Loucy (cell line): Measurements from ENCODE around the gene CXorf38.

Source experiments
- H2AFZ ChIP-seq: fragments of 200-600 bp; sonication (generic); 2 replicates; pipeline ENCODE4 v1.6.0; 2016; ENCODE audit warnings: antibody characterized with exemption, mild to moderate bottlenecking, low read length, moderate library complexity
- H3F3A ChIP-seq: fragments of 200-600 bp; 2 replicates; pipeline ENCODE4 v1.6.0; 2016; ENCODE audit warnings: antibody characterized with exemption, low read depth, mild to moderate bottlenecking
- H3K27me3 ChIP-seq: fragments of 200-600 bp; sonication (generic); 2 replicates; pipeline ENCODE4 v1.6.1; 2014; ENCODE audit warnings: low read length, mild to moderate bottlenecking; ENCODE audit not compliant: insufficient read depth, poor library complexity, severe bottlenecking
- H3K36me3 ChIP-seq: fragments of 200-600 bp; sonication (generic); 2 replicates; pipeline ENCODE4 v1.6.1; 2016; ENCODE audit warnings: low read length; ENCODE audit not compliant: insufficient read depth
- H3K4me1 ChIP-seq: fragments of 200-600 bp; sonication (generic); 2 replicates; pipeline ENCODE4 v1.5.1; 2014; ENCODE audit warnings: low read length, mild to moderate bottlenecking; ENCODE audit not compliant: insufficient read depth, poor library complexity, severe bottlenecking
- H3K4me2 ChIP-seq: fragments of 200-600 bp; sonication (generic); 2 replicates; pipeline ENCODE4 v1.6.0; 2014; ENCODE audit warnings: antibody characterized with exemption, low read length, low read depth, mild to moderate bottlenecking; ENCODE audit not compliant: poor library complexity, severe bottlenecking
- H3K4me3 ChIP-seq: fragments of 200-600 bp; sonication (generic); 2 replicates; pipeline ENCODE4 v1.5.1; 2014; ENCODE audit warnings: low read length, mild to moderate bottlenecking, mixed read lengths; ENCODE audit not compliant: poor library complexity, severe bottlenecking
- H3K79me2 ChIP-seq: fragments of 200-600 bp; sonication (generic); 2 replicates; pipeline ENCODE4 v1.6.1; 2014; ENCODE audit warnings: low read length; ENCODE audit not compliant: insufficient read depth
- H3K9ac ChIP-seq: fragments of 200-600 bp; sonication (generic); 2 replicates; pipeline ENCODE4 v1.6.0; 2014; ENCODE audit warnings: mild to moderate bottlenecking, low read depth, low read length, moderate library complexity; ENCODE audit not compliant: poor library complexity, severe bottlenecking
- H3K9me2 ChIP-seq: fragments of 200-600 bp; sonication (generic); replicated peaks from 2 replicates; pipeline ENCODE4 v1.6.1; 2016; ENCODE audit warnings: low read depth, low read length, mixed read lengths
- H3K9me3 ChIP-seq: fragments of 200-600 bp; sonication (generic); 2 replicates; pipeline ENCODE4 v1.6.1; 2014; ENCODE audit warnings: mild to moderate bottlenecking, antibody characterized with exemption, low read length, low read depth; ENCODE audit not compliant: insufficient read depth
- H4K20me1 ChIP-seq: fragments of 200-600 bp; sonication (generic); 2 replicates; pipeline ENCODE4 v1.6.0; 2014; ENCODE audit warnings: antibody characterized with exemption, low read length, mild to moderate bottlenecking; ENCODE audit not compliant: insufficient read depth, poor library complexity, severe bottlenecking
- CTCF ChIP-seq: fragments of 200-600 bp; sonication (generic); conservative IDR thresholded peaks from 2 replicates; pipeline ENCODE4 v1.5.1; 2014; ENCODE audit warnings: mild to moderate bottlenecking, antibody characterized with exemption, low read length
- EZH2phosphoT487 ChIP-seq: fragments of 200-600 bp; IDR thresholded peaks from 2 replicates; pipeline ENCODE4 v1.6.1; 2018; ENCODE audit warnings: antibody characterized with exemption, mild to moderate bottlenecking, moderate library complexity, borderline replicate concordance

The CXorf38 gene, protein sequence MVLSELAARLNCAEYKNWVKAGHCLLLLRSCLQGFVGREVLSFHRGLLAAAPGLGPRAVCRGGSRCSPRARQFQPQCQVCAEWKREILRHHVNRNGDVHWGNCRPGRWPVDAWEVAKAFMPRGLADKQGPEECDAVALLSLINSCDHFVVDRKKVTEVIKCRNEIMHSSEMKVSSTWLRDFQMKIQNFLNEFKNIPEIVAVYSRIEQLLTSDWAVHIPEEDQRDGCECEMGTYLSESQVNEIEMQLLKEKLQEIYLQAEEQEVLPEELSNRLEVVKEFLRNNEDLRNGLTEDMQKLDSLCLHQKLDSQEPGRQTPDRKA

DNA sequence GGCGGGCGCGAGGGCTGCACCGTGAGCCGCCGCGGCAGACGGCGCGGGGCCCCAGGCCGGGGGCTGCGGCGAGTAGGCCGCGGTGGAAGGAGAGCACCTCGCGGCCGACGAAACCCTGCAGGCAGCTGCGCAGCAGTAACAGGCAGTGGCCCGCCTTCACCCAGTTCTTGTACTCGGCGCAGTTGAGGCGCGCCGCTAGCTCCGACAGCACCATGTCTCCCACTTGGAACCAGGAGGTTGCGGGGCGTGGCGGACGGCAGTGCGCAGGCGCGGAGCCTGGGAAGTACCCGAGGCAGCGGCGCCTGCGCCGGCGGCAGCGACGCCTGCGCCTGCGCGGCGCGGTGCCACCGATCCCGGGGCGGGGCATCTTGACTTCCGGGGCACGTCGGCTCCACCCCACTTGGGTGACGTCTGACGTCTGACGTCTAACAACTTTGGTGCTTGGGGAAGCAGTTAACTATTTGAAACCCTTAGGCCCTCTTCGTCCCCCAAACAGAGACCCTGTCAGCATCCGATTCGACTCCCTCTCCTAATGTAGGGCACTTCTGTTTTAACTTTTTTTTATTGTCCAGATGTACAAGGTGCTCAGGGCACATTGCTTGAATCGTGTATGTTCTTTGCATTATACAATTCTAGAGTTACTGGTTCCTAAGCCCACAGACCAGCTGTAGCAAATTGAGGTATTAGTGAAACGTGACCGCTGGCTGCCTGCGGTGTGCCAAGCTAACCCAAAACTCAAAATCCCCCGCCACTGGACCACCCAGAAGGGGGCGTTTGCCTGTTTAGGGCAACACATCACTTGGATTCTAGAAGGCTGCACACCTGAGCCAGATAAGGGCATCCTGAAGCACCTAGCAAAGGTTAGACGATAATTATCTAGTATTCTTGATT lies at the start of gene CXorf38:
Gene CXorf38, minus strand, starts transcription at position 255 of the 891 bp plus-strand sequence. Its CDS starts 41 bp downstream, at position 214.
- TF ChIP-seq CTCF (no peak), EZH2phosphoT487 (no peak)
- H3K36me3 ChIP-seq = no peaks in the 10 kb centered on the region
- peak within 1 kb of the TSS; percentile 86 for H3K4me3 ChIP-seq
- no peaks in the 10 kb centered on the region for H4K20me1 ChIP-seq
- H3K9ac ChIP-seq = peak within 1 kb of the TSS; percentile 78
- H3K79me2 ChIP-seq = peaks cover 43% of the 10 kb centered on the region
- peak within 1 kb of the TSS; percentile 78 for H2AFZ ChIP-seq
- peak within 1 kb of the TSS; percentile 94 for H3K4me2 ChIP-seq
- no peaks in the 10 kb centered on the region for H3K9me2 ChIP-seq
- no peaks in the 10 kb centered on the region for H3F3A ChIP-seq
- H3K9me3 ChIP-seq = no peaks in the 10 kb centered on the region
- no peaks in the 10 kb centered on the region for H3K27me3 ChIP-seq
- H3K4me1 ChIP-seq = peaks cover 11% of the 10 kb centered on the region

DNA sequence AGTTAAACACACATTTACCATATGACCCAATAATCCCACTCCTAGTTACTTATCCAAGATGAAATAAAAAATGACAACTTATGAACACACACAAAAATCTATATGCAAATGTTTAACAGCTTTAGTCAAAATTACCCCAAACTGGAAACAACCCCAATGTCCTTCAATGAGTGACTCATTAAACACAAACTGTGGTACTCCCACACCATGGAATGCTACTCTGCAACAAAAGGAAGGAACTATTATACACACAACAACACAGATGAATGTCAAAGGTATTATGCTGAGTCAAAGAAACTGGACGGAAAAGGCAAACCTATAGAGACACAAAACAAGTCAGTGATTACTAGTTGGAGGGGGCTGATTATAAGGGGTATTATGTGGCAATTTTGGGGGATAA lies 47.4 kb upstream of the CXorf38 start:
- Histone ChIP-seq H3K9me2 (no peaks in the 10 kb centered on the region), H3K4me3 (no peak overlapping the region), H3K4me1 (no peaks in the 10 kb centered on the region), H2AFZ (no peak overlapping the region), H3K27me3 (no peaks in the 10 kb centered on the region), H3F3A (no peaks in the 10 kb centered on the region), H3K9me3 (no peaks in the 10 kb centered on the region; the same call in 1 of the 2 replicates), H4K20me1 (no peaks in the 10 kb centered on the region), H3K4me2 (no peak overlapping the region), H3K9ac (no peak overlapping the region), H3K79me2 (no peaks in the 10 kb centered on the region), H3K36me3 (peaks cover 43% of the 10 kb centered on the region)
- TF ChIP-seq EZH2phosphoT487 (no peak), CTCF (no peak)

DNA sequence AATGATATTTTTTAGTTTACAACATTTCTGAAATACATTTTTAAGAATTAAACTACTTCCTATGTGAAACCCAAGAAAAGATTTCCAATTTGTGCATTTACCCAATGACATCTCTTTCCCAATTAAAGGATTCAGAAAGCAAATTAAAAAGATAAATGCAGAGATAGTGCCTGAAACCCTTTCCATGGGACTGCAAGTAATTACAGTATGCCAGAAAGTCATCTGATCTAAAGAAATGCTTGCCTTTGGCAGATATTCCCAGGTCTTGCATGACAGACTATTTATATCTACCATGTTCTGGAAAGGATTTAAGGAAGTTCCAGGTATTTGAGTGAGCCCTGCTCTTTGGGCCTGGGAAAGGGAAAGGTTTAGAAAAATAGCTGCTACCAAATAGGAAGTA lies 41.6 kb upstream of the CXorf38 start:
- H3K9me2 ChIP-seq = no peaks in the 10 kb centered on the region
- TF ChIP-seq CTCF = no peak
- TF ChIP-seq EZH2phosphoT487 = no peak
- no peaks in the 10 kb centered on the region for H3K9me3 ChIP-seq
- H3K36me3 ChIP-seq = peaks cover 39% of the 10 kb centered on the region; the same call in 1 of the 2 replicates
- H2AFZ ChIP-seq = no peak overlapping the region
- H4K20me1 ChIP-seq = no peaks in the 10 kb centered on the region
- no peak overlapping the region for H3K4me2 ChIP-seq
- H3K4me1 ChIP-seq = no peaks in the 10 kb centered on the region
- H3F3A ChIP-seq = no peaks in the 10 kb centered on the region
- H3K9ac ChIP-seq = no peak overlapping the region
- no peaks in the 10 kb centered on the region for H3K27me3 ChIP-seq
- no peak overlapping the region for H3K4me3 ChIP-seq
- H3K79me2 ChIP-seq = no peaks in the 10 kb centered on the region
